ENCODE results near the gene TPP1.

TPP1 gene

GRCh38 chr11:6647836-6648235, 28.6 kb upstream of the TPP1 start:
- in situ Hi-C loops (cut with MboI; ENCODE audit: low sequenced_read_pairs) = no loop called here

DNA sequence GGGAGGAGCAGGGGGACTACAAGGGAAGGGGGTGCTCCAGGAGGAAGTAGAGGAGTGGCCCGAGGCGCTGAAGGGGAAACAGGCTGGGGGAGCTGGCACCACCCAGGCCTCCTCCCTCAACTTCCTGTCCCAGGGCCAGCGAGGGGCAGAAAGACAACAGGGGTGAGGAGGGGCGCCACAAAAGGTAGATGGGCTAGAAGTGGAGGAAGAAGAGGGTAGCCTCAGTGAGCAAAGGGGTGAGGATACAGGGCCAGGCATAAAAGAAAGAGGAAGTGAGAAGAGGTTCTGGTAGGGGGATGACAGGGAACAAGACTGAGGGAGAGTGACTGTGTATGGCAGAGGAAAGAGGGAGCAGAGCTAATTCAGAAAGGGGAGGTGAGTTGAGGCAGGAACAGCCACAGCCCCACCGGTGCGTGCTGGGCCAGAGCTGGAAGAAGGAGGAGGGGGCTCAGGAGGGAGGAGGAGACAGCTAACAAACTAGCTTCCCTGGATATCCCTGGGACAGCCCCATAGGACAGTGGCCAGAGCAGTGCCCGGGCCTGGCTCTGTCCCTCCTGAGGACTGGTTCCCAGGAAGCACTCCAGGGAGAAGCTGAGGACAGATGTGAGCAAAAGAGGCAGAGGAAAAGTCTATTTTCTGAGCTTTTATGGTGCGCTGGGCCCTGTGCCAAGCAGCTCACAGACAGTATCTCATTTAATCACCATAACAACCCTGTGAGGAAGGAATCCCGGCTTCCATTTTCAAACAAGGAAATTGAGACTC, 27.9 kb upstream of the TPP1 start:
- in situ Hi-C loops (cut with MboI; ENCODE audit: low sequenced_read_pairs) = no loop called here

GRCh38 chr11:6646576-6646917, 27.3 kb upstream of the TPP1 start:
- in situ Hi-C loops (cut with MboI; ENCODE audit: low sequenced_read_pairs) = no loop called here

- in situ Hi-C loops (cut with MboI; ENCODE audit: low sequenced_read_pairs) = no loop called here
These were observed 26.8 kb upstream of the TPP1 start for GRCh38 chr11:6646071-6646470.

DNA sequence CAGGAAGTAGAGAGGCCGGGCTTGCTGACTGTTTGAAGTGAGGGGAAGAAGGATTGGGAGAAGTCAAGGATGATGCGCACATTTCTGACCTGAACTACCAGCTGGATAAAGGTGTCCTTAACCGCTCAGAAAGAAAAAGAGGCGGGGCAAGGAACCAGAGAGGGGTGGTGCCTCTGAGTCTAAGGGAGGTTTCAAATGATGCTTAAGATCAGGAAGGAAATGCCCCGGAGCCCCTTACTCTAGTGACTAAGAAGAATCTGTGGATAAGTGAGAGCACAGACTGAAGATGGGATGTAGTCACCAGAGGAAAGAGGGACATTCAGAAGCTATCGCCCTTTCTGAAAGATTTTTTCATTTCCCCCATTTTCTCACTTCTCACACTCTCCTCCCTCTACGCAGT, 23.7 kb upstream of the TPP1 start:
- in situ Hi-C loops (cut with MboI; ENCODE audit: low sequenced_read_pairs) = no loop called here

DNA sequence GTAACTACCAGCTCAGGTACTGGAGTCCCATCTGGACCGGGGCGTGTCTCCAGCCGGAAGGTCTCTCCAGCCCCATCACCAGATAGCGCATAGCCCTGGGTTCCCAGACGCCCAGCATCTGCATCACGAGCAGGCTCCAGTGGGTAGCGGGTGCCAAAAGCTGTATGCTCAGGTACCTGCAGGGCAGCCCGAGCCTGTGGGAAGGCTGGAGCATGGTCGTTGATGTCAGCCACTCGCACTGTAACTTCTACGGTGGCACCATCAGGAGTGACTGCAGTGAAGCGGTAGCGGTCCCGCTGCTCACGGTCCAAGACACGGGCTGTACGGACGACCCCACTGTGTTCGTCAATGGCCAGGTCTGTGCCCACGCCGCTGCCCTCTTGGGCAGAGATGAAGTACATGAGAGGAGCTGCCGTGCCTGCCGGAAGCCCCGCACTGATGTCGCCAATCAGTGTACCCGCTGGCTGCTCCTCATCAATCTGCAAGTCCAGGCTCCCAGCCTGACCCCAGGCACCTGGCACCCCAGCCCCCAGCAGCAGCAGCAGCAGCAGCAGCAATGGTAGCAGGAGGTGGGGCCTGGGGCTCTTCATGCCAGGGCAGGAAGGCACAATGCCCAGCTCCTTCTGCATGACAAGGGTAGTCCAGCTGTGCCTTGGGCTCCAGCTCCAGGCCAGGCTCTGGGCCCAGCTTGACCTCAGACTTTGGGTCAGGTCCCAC, 21.9 kb upstream of the TPP1 start:
- in situ Hi-C loops (cut with MboI; ENCODE audit: low sequenced_read_pairs) = no loop called here

DNA sequence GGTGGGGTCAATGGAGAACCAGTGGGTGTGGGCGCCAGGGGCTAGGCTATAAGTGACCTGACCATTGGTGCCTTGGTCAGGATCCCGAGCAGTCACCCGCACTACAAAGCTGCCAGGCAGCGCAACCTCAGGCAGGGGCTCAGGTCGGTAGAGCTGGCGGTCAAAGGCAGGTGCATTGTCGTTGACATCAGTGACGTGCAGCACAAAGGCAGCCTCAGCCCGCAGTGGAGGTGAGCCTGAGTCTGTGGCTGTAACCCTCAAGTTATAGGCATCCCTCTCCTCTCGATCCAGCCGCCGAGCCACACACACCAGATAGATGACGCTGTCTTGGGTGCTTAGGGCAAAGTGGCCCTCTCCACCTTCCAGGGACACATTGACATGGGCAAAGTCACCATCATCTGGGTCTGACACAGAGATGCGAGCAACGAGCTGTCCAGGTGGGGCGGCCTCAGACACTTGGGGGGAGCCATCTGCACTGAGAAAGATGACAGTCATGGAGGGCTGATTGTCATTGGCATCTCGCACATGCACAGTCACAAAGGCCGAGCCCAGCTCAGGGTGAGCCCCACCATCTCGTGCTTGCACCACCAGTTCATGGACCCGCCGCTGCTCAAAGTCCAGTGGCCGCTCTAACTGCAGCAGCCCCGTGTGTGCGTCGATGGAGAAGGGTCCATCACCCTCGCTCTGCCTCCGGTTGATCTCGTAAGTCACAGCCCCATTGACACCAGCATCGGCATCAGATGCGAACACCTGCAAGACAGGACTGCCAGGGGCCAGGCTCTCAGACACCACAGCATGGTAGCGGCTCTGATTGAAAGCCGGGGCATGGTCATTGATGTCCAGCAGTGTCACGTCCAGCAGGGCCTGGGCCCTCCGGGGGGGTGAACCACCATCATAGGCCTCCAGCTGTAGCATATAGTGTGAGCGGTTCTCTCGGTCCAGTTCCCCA, 21.1 kb upstream of the TPP1 start:
- in situ Hi-C loops (cut with MboI; ENCODE audit: low sequenced_read_pairs) = no loop called here

DNA sequence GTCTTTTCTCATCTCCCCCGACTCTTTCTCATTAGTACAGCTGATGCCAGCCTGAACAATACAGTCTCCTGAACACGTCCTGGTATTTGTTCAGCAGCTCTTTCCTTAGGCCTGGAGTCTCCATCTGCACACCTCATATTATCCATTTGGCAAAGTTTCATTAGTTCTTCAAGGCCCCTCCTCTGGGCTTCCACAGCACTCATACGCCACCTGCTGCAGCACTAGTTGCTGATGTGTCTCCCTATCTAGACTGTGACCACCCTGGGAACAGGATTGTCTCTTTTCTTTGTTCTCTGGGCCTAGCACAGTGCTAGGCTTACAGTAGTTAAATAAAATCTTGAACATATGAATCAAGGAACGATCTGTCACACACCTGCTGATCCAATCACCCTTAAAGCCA, 19.2 kb upstream of the TPP1 start:
- in situ Hi-C loops (cut with MboI; ENCODE audit: low sequenced_read_pairs) = no loop called here

DNA sequence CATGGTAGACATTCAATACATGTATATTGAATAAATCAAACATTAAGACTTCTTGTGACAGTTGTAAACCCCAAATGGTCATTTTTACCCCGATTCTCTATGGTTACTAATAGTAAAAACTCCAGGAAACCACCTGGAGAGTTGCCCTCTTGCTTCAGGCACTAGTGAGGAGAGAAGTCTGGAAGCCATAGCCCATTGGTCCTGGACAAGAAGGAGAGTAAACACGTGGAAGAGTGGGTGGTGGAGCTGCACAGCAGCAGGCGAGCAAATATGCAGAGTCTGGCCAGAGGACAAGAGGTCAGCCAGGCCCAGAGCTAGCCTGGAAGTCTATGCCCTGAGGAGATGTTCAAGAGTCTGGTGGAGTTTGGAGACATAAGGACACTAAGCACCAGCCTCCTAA, 18.6 kb upstream of the TPP1 start:
- in situ Hi-C loops (cut with MboI; ENCODE audit: low sequenced_read_pairs) = no loop called here

DNA sequence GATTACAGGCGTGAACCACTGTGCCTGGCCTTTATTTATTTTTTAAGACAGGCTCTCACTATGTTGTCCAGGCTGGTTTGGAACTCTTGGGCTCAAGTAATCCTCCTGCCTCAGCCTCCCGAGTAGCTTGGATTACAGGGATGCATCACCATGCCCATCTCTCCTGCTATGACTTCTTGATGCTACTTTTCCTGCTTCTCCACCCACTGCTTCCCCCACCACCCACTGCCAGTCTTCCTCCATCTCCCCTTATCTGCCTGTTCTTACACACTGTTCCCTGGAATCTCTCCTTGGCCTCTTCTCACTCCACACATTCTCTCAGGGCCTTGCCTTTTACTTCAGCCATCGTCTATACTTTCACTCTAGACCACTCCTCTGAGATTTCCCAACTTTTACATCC, 17.3 kb upstream of the TPP1 start:
- in situ Hi-C loops (cut with MboI; ENCODE audit: low sequenced_read_pairs) = no loop called here

GRCh38 chr11:6635082-6635932, 16.1 kb upstream of the TPP1 start:
- in situ Hi-C loops (cut with MboI; ENCODE audit: low sequenced_read_pairs) = no loop called here

- in situ Hi-C loops (cut with MboI; ENCODE audit: low sequenced_read_pairs) = no loop called here
These were observed 15.3 kb upstream of the TPP1 start for GRCh38 chr11:6634534-6634933.

- in situ Hi-C loops (cut with MboI; ENCODE audit: low sequenced_read_pairs) = no loop called here
These were observed 14.5 kb upstream of the TPP1 start for GRCh38 chr11:6633422-6634408.

- in situ Hi-C loops (cut with MboI; ENCODE audit: low sequenced_read_pairs) = no loop called here
These were observed 13.2 kb upstream of the TPP1 start for GRCh38 chr11:6632116-6633073.

DNA sequence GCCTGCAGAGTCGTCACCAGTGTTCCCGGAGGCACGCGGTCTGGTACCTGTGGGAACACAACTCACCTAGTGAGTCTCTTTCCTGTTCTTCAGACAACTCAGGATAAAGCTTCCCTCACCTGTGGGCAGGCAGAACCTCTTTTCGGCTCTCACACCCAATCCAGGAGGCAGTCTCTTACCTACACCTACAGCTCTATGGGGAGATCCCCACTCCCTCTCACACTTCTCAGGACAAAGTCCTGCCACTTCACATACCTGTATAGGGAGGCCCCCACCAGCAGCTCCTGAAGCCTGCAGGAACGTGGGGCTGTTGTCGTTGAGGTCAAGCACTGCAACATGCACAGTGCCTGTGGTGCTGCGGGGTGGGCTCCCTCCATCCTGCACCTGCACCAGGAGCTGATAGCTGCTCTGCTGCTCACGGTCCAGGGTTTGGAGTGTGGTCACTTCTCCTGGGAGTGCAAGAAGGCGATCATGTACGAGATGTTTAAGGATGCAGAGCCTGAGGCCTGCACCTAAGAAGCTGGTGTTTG, 12.2 kb upstream of the TPP1 start:
- in situ Hi-C loops (cut with MboI; ENCODE audit: low sequenced_read_pairs) = no loop called here

DNA sequence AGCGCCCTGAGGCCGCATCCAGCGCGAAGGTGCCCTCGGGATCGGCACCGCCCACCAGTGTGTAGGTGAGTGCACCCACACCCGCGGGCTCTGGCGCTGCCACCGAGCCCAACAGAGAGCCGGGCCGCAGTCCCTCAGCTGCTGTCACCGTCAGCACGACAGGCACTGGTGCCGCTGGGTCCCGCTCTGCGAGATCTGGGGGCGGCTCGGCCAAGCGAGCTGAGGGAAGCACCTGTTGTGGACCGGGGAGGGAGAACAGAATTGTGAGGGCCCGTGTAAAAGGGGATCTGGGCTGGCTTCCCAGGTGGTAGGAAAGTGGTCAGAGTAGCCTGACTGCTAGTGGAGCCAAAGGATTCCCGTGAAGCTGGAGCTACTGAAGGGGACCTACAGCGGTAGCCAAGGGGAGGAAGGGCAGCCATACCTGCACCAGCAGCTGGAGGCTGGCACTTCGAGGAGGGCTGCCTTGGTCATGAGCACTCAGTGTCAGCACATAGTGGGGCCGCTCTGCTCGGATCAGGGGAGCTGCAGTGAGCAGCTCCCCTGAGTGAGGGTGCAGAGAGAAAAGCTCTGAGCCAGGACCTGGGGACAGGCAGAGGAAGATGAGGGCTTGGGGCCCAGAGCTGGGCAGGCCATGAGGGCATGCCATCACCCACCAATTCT, 11.5 kb upstream of the TPP1 start:
- in situ Hi-C loops (cut with MboI; ENCODE audit: low sequenced_read_pairs) = no loop called here

DNA sequence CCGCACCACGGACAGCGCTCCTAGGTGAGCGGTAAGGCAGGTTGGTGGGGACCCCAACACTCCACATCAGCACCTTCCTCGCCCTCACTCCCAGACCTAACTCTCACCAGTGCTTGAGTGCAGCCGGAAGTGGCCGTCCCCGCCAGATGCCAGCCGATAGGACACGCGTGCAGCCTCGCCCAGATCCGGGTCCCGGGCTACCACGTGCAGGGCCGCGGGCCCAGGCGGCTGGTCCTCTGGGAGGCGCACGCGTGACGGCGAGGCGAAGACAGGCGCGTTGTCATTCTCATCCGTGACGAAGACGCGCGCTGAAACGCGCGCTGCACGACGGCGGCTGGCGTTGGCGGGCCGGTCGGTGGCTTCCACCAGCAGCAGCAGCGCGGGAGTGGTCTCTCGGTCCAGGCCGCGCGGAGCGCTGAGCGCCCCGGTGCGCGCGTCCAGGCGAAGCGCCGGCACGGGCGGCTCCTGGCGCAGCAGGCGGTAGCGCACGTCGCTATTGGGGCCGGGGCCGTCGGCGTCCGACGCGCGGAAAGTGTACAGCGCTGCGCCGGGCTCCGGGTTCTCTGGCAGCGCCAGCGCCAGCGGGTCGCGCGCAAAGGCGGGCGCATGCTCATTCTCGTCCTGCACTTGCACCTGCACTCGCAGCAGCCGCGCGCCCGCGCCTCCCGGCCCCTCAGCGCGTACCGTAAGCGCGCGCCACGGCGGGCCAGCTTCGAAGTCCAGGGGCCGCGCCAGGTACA, 10.8 kb upstream of the TPP1 start:
- in situ Hi-C loops (cut with MboI; ENCODE audit: low sequenced_read_pairs) = no loop called here
